Nephron progenitor cell (in vitro differentiated cells): ENCODE data around the gene TAP1.

Experiments
- DNase-seq: peaks from one replicate; pipeline ENCODE4 v3.0.0; 2021
- H3K27ac Mint-ChIP-seq: 2 replicates; pipeline ENCODE4 v1.8.0; 2021; ENCODE audit warnings: mild to moderate bottlenecking, moderate library complexity, mixed read lengths
- H3K27me3 Mint-ChIP-seq: 2 replicates; pipeline ENCODE4 v1.8.0; 2021; ENCODE audit warnings: mild to moderate bottlenecking, low read depth, mixed read lengths; ENCODE audit not compliant: poor library complexity
- H3K36me3 Mint-ChIP-seq: 2 replicates; pipeline ENCODE4 v1.8.0; 2021; ENCODE audit warnings: low read depth, mixed read lengths
- H3K4me1 Mint-ChIP-seq: 2 replicates; pipeline ENCODE4 v1.8.0; 2021; ENCODE audit warnings: mixed read lengths
- H3K4me3 Mint-ChIP-seq: 2 replicates; pipeline ENCODE4 v1.8.0; 2021; ENCODE audit warnings: mild to moderate bottlenecking, moderate library complexity, mixed read lengths
- H3K9me3 Mint-ChIP-seq: 2 replicates; pipeline ENCODE4 v1.8.0; 2021; ENCODE audit warnings: mild to moderate bottlenecking, moderate library complexity, mixed read lengths
- CTCF ChIP-seq: fragments of 200-600 bp; sonication (generic); IDR thresholded peaks from 2 replicates; pipeline ENCODE4 v1.5.0; 2021; ENCODE audit warnings: antibody characterized with exemption

The TAP1 gene

DNA sequence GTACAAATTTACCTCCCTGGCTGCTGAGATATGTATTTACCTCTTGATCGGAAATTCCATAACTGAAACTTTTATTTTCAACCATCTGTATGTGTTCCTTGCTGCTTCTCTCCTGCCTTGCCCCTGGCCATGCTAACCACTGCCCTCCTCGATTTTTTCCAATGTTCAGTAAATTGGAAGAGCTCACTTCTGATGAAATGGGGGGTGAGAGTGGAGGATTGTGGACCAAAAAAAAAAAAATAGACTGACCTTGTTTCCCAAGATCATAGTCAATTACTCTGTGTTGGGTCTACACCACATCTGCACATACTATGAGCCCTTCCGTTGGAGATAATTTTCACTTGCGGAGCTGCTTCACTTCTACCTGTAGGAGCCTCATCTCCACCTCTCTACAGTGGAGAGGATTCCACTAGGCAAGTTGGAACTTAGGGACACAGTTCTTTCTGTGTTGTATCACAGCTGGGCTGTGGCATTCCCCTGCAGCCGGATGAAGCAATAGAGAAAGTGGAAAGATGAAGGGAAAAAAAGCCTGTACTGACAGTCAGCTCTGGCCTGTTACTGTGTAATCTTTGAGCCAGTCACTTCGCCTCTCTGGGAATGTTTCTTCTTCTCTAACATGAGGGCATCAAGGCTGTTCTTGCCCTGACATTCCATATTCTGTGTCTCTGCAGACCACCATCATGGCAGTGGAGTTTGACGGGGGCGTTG lies 2.1 kb upstream of the TAP1 start:
- DNase-seq = no peak
- Mint-ChIP-seq H3K4me3 (peak overlapping the region; percentile 13), H3K27me3 (peaks cover 98% of the 10 kb centered on the region), H3K9me3 (no peaks in the 10 kb centered on the region), H3K27ac (no peak overlapping the region), H3K4me1 (peaks cover 19% of the 10 kb centered on the region), H3K36me3 (no peaks in the 10 kb centered on the region)
- no peak for TF ChIP-seq CTCF

GRCh38 chr6:32854376-32855178 lies 1.1 kb upstream of the TAP1 start:
- Mint-ChIP-seq H3K9me3 (no peaks in the 10 kb centered on the region), H3K27me3 (peaks cover 98% of the 10 kb centered on the region), H3K4me1 (peaks cover 19% of the 10 kb centered on the region), H3K4me3 (peak overlapping the region; percentile 87), H3K36me3 (no peaks in the 10 kb centered on the region), H3K27ac (no peak overlapping the region)
- DNase-seq = no peak
- no peak for TF ChIP-seq CTCF

- Mint-ChIP-seq H3K4me1 (peaks cover 19% of the 10 kb centered on the region), H3K27me3 (peaks cover 98% of the 10 kb centered on the region), H3K9me3 (no peaks in the 10 kb centered on the region), H3K36me3 (no peaks in the 10 kb centered on the region), H3K27ac (no peak overlapping the region), H3K4me3 (peak overlapping the region; percentile 61)
- no peak for TF ChIP-seq CTCF
- peak; percentile 35 for DNase-seq
Measured at GRCh38 chr6:32852844-32853540, 512 bp downstream of the TAP1 start.

GRCh38 chr6:32852018-32852843 lies 1.3 kb downstream of the TAP1 start:
- Mint-ChIP-seq H3K4me1 (peaks cover 19% of the 10 kb centered on the region), H3K9me3 (no peaks in the 10 kb centered on the region), H3K4me3 (peak overlapping the region; percentile 61), H3K27ac (no peak overlapping the region), H3K27me3 (peaks cover 98% of the 10 kb centered on the region), H3K36me3 (no peaks in the 10 kb centered on the region)
- no peak for DNase-seq
- TF ChIP-seq CTCF = no peak

GRCh38 chr6:32851025-32851424 lies 2.5 kb downstream of the TAP1 start:
- Mint-ChIP-seq H3K4me1 (peaks cover 19% of the 10 kb centered on the region), H3K27ac (no peak overlapping the region), H3K4me3 (no peak overlapping the region), H3K36me3 (no peaks in the 10 kb centered on the region), H3K27me3 (peaks cover 98% of the 10 kb centered on the region), H3K9me3 (no peaks in the 10 kb centered on the region)
- DNase-seq = no peak
- TF ChIP-seq CTCF = no peak
